A549 (cell line): ENCODE measurements around the gene PCDH9. TPM values are rescaled to one million over a fixed set of nuclear protein-coding genes. Genes with fewer than 3 reads are reported as not detected.
A peak's percentile ranks its signal among the peaks of the same experiment; 100 is the strongest.

ENCODE experiments used
- ATAC-seq, 2 experiments: fragments of 200-7000 bp in 1 of 2; fragments of >200 bp in 1 of 2; cut with Nextera tagmentation in 1 of 2; cut with Tn5 transposase in 1 of 2; 3 replicates each; pipeline versions ENCODE4 v1.8.0 to v1.9.1; 2018 to 2020; ENCODE audit warnings: mild to moderate bottlenecking in 1 of 2, moderate library complexity in 1 of 2
- CTCF ChIA-PET: fragments of 300-600 bp; sonication (Branson Sonifier 250); formaldehyde crosslinking; extraction: SDS; loops from one replicate; lab custom pipeline; 2021; ENCODE audit warnings: antibody characterized with exemption, inconsistent platforms; lab: Yijun Ruan, JAX
- POLR2A ChIA-PET: fragments of 350-600 bp; formaldehyde crosslinking; extraction: SDS; loops from one replicate; lab custom pipeline; 2021; ENCODE audit warnings: antibody characterized with exemption, inconsistent platforms; lab: Yijun Ruan, JAX
- DNase-seq, 2 experiments: peaks; one replicate each; pipeline versions ENCODE4 v3.0.0 to v3.0.0-alpha.2; 2011 to 2016; ENCODE audit warnings: low read depth in 1 of 2, low spot score in 1 of 2
- FAIRE-seq: peaks from 2 replicates; lab custom pipeline; 2011; peaks lifted over from hg19 to GRCh38; lab: Jason Lieb, UNC
- H3K27ac ChIP-seq, 2 experiments: fragments of >200 bp; sonication (Bioruptor Twin); formaldehyde crosslinking; 3 replicates each; pipeline ENCODE4 v1.5.1; 2016 to 2017
- H3K4me1 ChIP-seq: fragments of >200 bp; sonication (Bioruptor Twin); formaldehyde crosslinking; 3 replicates; pipeline ENCODE4 v1.6.1; 2016
- H3K4me2 ChIP-seq: fragments of >200 bp; sonication (Bioruptor Twin); formaldehyde crosslinking; 3 replicates; pipeline ENCODE4 v1.6.1; 2016
- H3K4me3 ChIP-seq: fragments of >200 bp; sonication (Bioruptor Twin); formaldehyde crosslinking; 3 replicates; pipeline ENCODE4 v1.5.1; 2016
- H3K9me3 ChIP-seq: fragments of >200 bp; sonication (Bioruptor Twin); formaldehyde crosslinking; 3 replicates; pipeline ENCODE4 v1.6.1; 2016
- CBX8 ChIP-seq: fragments of 200-600 bp; sonication (generic); IDR thresholded peaks from 2 replicates; pipeline ENCODE4 v1.6.1; 2016
- CEBPB ChIP-seq, 2 experiments: fragments of >200 bp in 1 of 2; sonication (Bioruptor Twin) in 1 of 2; formaldehyde crosslinking in 1 of 2; IDR thresholded peaks; 2 replicates each; pipeline ENCODE4 v1.6.1; 2012 to 2016
- CHD4 ChIP-seq: fragments of 200-600 bp; sonication (generic); IDR thresholded peaks from 2 replicates; pipeline ENCODE4 v1.6.1; 2016; ENCODE audit warnings: antibody characterized with exemption, mild to moderate bottlenecking, borderline replicate concordance
- E2F6 ChIP-seq: IDR thresholded peaks from 2 replicates; pipeline ENCODE4 v1.6.1; 2012; ENCODE audit warnings: low read depth, borderline replicate concordance
- EHMT2 ChIP-seq: fragments of 200-600 bp; sonication (generic); IDR thresholded peaks from 2 replicates; pipeline ENCODE4 v1.6.1; 2016; ENCODE audit warnings: antibody characterized with exemption, low read depth, mild to moderate bottlenecking, moderate library complexity
- EP300 ChIP-seq, 2 experiments: fragments of >200 bp; sonication (Bioruptor Twin); formaldehyde crosslinking; IDR thresholded peaks; 2 replicates in 1 of 2; 3 replicates in 1 of 2; pipeline ENCODE4 v1.6.1; 2016 to 2017
- FOSL2 ChIP-seq, 2 experiments: fragments of 450-650 bp in 1 of 2; fragments of >200 bp in 1 of 2; sonication (Bioruptor Twin) in 1 of 2; formaldehyde crosslinking; IDR thresholded peaks; 2 replicates each; pipeline versions ENCODE4 v1.5.0 to v1.6.1; 2016 to 2020; ENCODE audit warnings: mild to moderate bottlenecking in 1 of 2, moderate library complexity in 1 of 2
- GATA3 ChIP-seq: IDR thresholded peaks from 2 replicates; pipeline ENCODE4 v1.6.1; 2012; ENCODE audit warnings: borderline replicate concordance
- HEYL ChIP-seq: fragments of 250-450 bp; sonication (Bioruptor Pico); IDR thresholded peaks from 2 replicates; pipeline ENCODE4 v1.8.0; 2021; ENCODE audit warnings: mild to moderate bottlenecking, moderate library complexity
- HOXB13 ChIP-seq: fragments of 250-450 bp; sonication (Bioruptor Pico); IDR thresholded peaks from 2 replicates; pipeline ENCODE4 v1.5.0; 2020; ENCODE audit warnings: low read depth, mild to moderate bottlenecking, moderate library complexity
- JUNB ChIP-seq: fragments of >200 bp; sonication (Bioruptor Twin); formaldehyde crosslinking; IDR thresholded peaks from 2 replicates; pipeline ENCODE4 v1.6.1; 2016
- KDM5A ChIP-seq: fragments of 200-600 bp; sonication (generic); IDR thresholded peaks from 2 replicates; pipeline ENCODE4 v1.6.1; 2016; ENCODE audit warnings: antibody characterized with exemption, mild to moderate bottlenecking
- MAX ChIP-seq: IDR thresholded peaks from 2 replicates; pipeline ENCODE4 v1.6.1; 2012
- MAZ ChIP-seq: fragments of 150-350 bp; IDR thresholded peaks from 2 replicates; pipeline ENCODE4 v1.6.1; 2014; ENCODE audit warnings: antibody characterized with exemption, low read depth, low read length, borderline replicate concordance
- PBX3 ChIP-seq: IDR thresholded peaks from 2 replicates; pipeline ENCODE4 v1.6.1; 2012
- RARB ChIP-seq: fragments of 250-450 bp; sonication (Bioruptor Pico); IDR thresholded peaks from 2 replicates; pipeline ENCODE4 v1.8.0; 2021; ENCODE audit warnings: mild to moderate bottlenecking, moderate library complexity
- RNF2 ChIP-seq: fragments of 200-600 bp; sonication (generic); IDR thresholded peaks from 2 replicates; pipeline ENCODE4 v1.6.1; 2016; ENCODE audit warnings: low read depth, mild to moderate bottlenecking, antibody characterized with exemption, moderate library complexity, borderline replicate concordance
- SMC3 ChIP-seq: fragments of >200 bp; sonication (Bioruptor Twin); formaldehyde crosslinking; IDR thresholded peaks from 3 replicates; pipeline ENCODE4 v1.6.1; 2018; ENCODE audit warnings: inconsistent platforms
- SREBF2 ChIP-seq: fragments of 450-650 bp; IDR thresholded peaks from 2 replicates; pipeline ENCODE4 v1.6.1; 2014; ENCODE audit warnings: mild to moderate bottlenecking, moderate library complexity
- TP53 ChIP-seq: fragments of 250-450 bp; sonication (Bioruptor Pico); IDR thresholded peaks from 2 replicates; pipeline ENCODE4 v1.5.0; 2021; ENCODE audit warnings: mild to moderate bottlenecking, moderate library complexity
- ZFP36 ChIP-seq: fragments of 450-650 bp; IDR thresholded peaks from 2 replicates; pipeline ENCODE4 v1.6.1; 2014; ENCODE audit warnings: borderline replicate concordance; ENCODE audit not compliant: partially characterized antibody
- ZNF302 ChIP-seq: fragments of 250-450 bp; sonication (Bioruptor Pico); IDR thresholded peaks from 2 replicates; pipeline ENCODE4 v1.9.0; 2021; ENCODE audit warnings: inconsistent platforms, mild to moderate bottlenecking, moderate library complexity
- WGBS: methylation state at CpG from one replicate; pipeline ENCODE4 v1.1.6; 2017; ENCODE audit errors: missing lambda C conversion rate; 5-methylcytosine and 5-hydroxymethylcytosine counted together
- polyA plus RNA-seq, 4 experiments: library from polyadenylated mRNA; depleted of rRNA in 3 of 4; stranded (reverse); fragments of >200 nt; fragmentation: RNase III in 1 of 4; extraction: RNeasy Plus Mini Kit Qiagen cat#74134 plus additional on column Dnase treatment in 1 of 4; gene quantifications; 2 replicates in 3 of 4; 3 replicates in 1 of 4; pipeline ENCODE4 v1.2.3, GENCODE V29; 2011 to 2017
- TF ChIP-seq, protein P1 (sequence below): fragments of >200 bp; sonication (Bioruptor Twin); formaldehyde crosslinking; IDR thresholded peaks from 3 replicates; pipeline ENCODE4 v1.5.1; 2016

The PCDH9 gene
- polyA plus RNA-seq, 2 of the 4 experiments (the other 2 are of a cell fraction): 16.0 to 29.5 TPM

DNA sequence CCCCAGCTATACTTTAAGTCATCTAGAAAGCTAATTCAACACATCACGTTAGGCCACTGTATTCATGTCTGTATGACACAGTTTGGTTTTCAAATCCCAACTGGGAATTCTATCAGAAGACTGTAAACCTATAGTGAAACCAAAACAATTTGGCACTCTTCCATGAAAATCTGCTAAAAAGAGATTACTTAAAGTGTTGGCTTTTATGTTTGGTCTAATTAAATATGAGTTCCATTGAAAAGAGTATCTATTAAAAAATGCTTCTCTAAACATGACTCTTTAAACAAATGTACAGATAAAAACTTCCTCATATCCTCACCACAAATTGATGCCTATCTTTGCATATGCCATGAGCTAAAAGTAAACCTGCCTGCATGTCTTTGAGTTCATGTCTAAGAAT lies 25.4 kb downstream of the PCDH9 start:
- no peak overlapping the region for H3K4me3 ChIP-seq

GRCh38 chr13:67200605-67201004 lies 29.5 kb downstream of the PCDH9 start:
- Histone ChIP-seq H3K27ac (peak overlapping the region; percentile 63 to 79), H3K9me3 (no peaks in the 10 kb centered on the region)
- FAIRE-seq (no peak), DNase-seq (no peak), ATAC-seq (peak; percentile 62 to 68; a peak in 4 of 6 replicates)
- 28% methylated on average over 4 of the region's 4 CpGs for WGBS
- CTCF ChIA-PET: no interaction called here
- POLR2A ChIA-PET: no interaction called here
- TF ChIP-seq ZFP36 (no peak), RNF2 (no peak), TP53 (CRISPR knock-in tag) (no peak), ZNF302 (CRISPR knock-in tag) (no peak), MAX (no peak), CEBPB (IDR thresholded peaks at IDR 0.05) (no peak), GATA3 (no peak), E2F6 (no peak), PBX3 (no peak), RARB (CRISPR knock-in tag) (no peak), SMC3 (no peak)
- TF ChIP-seq, all 56 proteins: peak for 0
- H3K4me2 ChIP-seq: peak overlapping the region; percentile 79
- H3K4me3 ChIP-seq: no peak overlapping the region
- H3K4me1 ChIP-seq: peaks cover 41% of the 10 kb centered on the region

More for the DNA sequence above, 25.4 kb downstream of the PCDH9 start:
- peak in 1 of 2 experiments; percentile 49; a peak in 3 of 6 replicates for ATAC-seq
- H3K4me2 ChIP-seq: peak overlapping the region; percentile 58
- 39% methylated on average over 1 of the region's 1 CpG for WGBS
- no peaks in the 10 kb centered on the region for H3K9me3 ChIP-seq
- peak overlapping the region; percentile 29 to 66; a peak in 5 of 6 replicates for H3K27ac ChIP-seq
- no peak for DNase-seq
- peaks cover 36% of the 10 kb centered on the region for H3K4me1 ChIP-seq
- no peak for FAIRE-seq
- ChIA-PET CTCF (no interaction called here), POLR2A (no interaction called here)
- TF ChIP-seq EHMT2 (no peak), MAZ (no peak), HEYL (no peak), ZNF302 (CRISPR knock-in tag) (no peak), MAX (no peak)
- TF ChIP-seq, protein P1, sequence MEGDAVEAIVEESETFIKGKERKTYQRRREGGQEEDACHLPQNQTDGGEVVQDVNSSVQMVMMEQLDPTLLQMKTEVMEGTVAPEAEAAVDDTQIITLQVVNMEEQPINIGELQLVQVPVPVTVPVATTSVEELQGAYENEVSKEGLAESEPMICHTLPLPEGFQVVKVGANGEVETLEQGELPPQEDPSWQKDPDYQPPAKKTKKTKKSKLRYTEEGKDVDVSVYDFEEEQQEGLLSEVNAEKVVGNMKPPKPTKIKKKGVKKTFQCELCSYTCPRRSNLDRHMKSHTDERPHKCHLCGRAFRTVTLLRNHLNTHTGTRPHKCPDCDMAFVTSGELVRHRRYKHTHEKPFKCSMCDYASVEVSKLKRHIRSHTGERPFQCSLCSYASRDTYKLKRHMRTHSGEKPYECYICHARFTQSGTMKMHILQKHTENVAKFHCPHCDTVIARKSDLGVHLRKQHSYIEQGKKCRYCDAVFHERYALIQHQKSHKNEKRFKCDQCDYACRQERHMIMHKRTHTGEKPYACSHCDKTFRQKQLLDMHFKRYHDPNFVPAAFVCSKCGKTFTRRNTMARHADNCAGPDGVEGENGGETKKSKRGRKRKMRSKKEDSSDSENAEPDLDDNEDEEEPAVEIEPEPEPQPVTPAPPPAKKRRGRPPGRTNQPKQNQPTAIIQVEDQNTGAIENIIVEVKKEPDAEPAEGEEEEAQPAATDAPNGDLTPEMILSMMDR: no peak

GRCh38 chr13:67200183-67200582 lies 30.0 kb downstream of the PCDH9 start:
- CTCF ChIA-PET: no interaction called here
- Histone ChIP-seq H3K27ac (peak overlapping the region; percentile 63 to 79), H3K4me3 (0 out of 3 replicates have a peak overlapping the region, but pooled peaks have one; percentile 8), H3K4me1 (peaks cover 40% of the 10 kb centered on the region), H3K9me3 (no peaks in the 10 kb centered on the region), H3K4me2 (peak overlapping the region; percentile 79)
- POLR2A ChIA-PET: no interaction called here
- ATAC-seq: peak in 1 of 2 experiments; percentile 79; a peak in 3 of 6 replicates
- no peak for TF ChIP-seq SREBF2
- no peak for TF ChIP-seq HOXB13 (CRISPR knock-in tag)
- TF ChIP-seq JUNB: no peak
- no peak for TF ChIP-seq CBX8
- no peak for TF ChIP-seq FOSL2 (IDR thresholded peaks at IDR 0.05)
- TF ChIP-seq FOSL2 (CRISPR knock-in tag; IDR thresholded peaks at IDR 0.05): 0 out of 2 replicates have a peak, but pooled peaks have one; percentile 11
- TF ChIP-seq CHD4: no peak
- TF ChIP-seq KDM5A: no peak
- TF ChIP-seq EP300 (IDR thresholded peaks at IDR 0.05): no peak
- DNase-seq: no peak
- FAIRE-seq: no peak
